RWPE2 (cell line): ENCODE data around the gene HDAC1.

ENCODE experiments used
- ATAC-seq: fragments of 200-7000 bp; cut with Tn5 transposase; 3 replicates; pipeline ENCODE4 v1.9.1; 2021; ENCODE audit warnings: low read depth
- DNase-seq: peaks from one replicate; pipeline ENCODE4 v3.0.0-alpha.2; 2020; ENCODE audit warnings: low spot score
- H3K27ac ChIP-seq: fragments of 450-650 bp; 2 replicates; pipeline ENCODE4 v1.5.1; 2017; ENCODE audit warnings: mild to moderate bottlenecking; ENCODE audit not compliant: poor library complexity, severe bottlenecking
- H3K27me3 ChIP-seq: fragments of 250-450 bp; sonication (Bioruptor Pico); 2 replicates; pipeline ENCODE4 v1.5.1; 2021; ENCODE audit warnings: mild to moderate bottlenecking, moderate library complexity; ENCODE audit not compliant: insufficient read depth, poor library complexity, severe bottlenecking
- H3K36me3 ChIP-seq: fragments of 250-450 bp; sonication (Bioruptor Pico); 2 replicates; pipeline ENCODE4 v1.5.1; 2020; ENCODE audit warnings: low read depth, mild to moderate bottlenecking, moderate library complexity
- H3K4me1 ChIP-seq: fragments of 250-450 bp; sonication (Bioruptor Pico); 2 replicates; pipeline ENCODE4 v1.5.1; 2021; ENCODE audit warnings: mild to moderate bottlenecking, moderate library complexity; ENCODE audit not compliant: insufficient read depth, poor library complexity, severe bottlenecking
- H3K4me3 ChIP-seq: fragments of 250-450 bp; sonication (Bioruptor Pico); 2 replicates; pipeline ENCODE4 v1.5.1; 2021; ENCODE audit warnings: mild to moderate bottlenecking, moderate library complexity; ENCODE audit not compliant: severe bottlenecking
- H3K9me3 ChIP-seq: fragments of 250-450 bp; sonication (Bioruptor Pico); 2 replicates; pipeline ENCODE4 v1.5.1; 2021; ENCODE audit warnings: mild to moderate bottlenecking, moderate library complexity; ENCODE audit not compliant: severe bottlenecking
- TF ChIP-seq, protein P1 (sequence below): fragments of 450-650 bp; IDR thresholded peaks from one replicate; pipeline ENCODE4 v1.5.1; 2017; ENCODE audit warnings: mild to moderate bottlenecking, moderate library complexity; ENCODE audit not compliant: poor library complexity, severe bottlenecking

HDAC1 gene

DNA sequence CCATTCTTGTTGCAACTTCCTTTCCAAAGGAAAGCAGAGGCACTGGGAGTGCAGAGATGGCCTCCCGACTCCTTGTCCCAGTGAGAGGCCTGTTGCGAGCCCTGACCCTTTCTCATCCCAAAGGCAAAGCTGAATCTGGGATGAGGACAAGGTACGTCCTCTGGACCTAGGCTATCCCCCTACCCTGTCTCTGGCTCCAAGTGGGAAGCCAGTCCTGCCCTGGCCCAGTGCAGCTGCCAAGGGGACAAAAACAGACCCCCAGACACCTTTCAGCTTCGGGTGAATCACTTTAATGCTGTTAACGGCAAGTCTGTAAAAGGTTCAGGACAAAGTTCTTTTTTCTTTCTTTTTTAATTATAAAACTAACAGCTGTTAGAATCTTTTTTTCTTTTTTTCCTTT is 73.0 kb downstream of the HDAC1 start:
- Histone ChIP-seq H3K9me3 (no peaks in the 10 kb centered on the region), H3K4me3 (no peak overlapping the region), H3K27ac (no peak overlapping the region), H3K36me3 (peaks cover 14% of the 10 kb centered on the region; the same call in 1 of the 2 replicates), H3K4me1 (no peaks in the 10 kb centered on the region), H3K27me3 (no peaks in the 10 kb centered on the region)
- ATAC-seq (no peak), DNase-seq (no peak)
- TF ChIP-seq, protein P1, sequence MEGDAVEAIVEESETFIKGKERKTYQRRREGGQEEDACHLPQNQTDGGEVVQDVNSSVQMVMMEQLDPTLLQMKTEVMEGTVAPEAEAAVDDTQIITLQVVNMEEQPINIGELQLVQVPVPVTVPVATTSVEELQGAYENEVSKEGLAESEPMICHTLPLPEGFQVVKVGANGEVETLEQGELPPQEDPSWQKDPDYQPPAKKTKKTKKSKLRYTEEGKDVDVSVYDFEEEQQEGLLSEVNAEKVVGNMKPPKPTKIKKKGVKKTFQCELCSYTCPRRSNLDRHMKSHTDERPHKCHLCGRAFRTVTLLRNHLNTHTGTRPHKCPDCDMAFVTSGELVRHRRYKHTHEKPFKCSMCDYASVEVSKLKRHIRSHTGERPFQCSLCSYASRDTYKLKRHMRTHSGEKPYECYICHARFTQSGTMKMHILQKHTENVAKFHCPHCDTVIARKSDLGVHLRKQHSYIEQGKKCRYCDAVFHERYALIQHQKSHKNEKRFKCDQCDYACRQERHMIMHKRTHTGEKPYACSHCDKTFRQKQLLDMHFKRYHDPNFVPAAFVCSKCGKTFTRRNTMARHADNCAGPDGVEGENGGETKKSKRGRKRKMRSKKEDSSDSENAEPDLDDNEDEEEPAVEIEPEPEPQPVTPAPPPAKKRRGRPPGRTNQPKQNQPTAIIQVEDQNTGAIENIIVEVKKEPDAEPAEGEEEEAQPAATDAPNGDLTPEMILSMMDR: no peak

DNA sequence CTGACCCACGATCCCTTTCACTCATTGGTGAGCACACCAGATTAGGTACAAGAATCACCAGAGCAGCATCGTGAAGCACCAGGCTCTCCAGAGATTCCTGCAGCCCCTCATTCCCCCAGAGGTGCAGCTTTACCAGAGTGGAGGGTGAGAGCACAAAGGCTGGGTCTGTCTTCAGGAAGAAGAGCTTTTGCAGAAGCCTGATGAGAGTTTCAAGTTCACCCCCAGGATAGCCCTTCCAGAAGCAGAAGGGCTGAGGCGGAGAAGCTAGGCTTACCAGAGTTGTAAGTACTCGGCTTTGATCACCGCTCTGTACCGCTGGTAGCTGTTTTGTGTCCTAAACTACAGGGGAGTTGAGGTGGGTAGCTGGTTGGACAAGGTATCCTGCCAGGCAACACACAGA is 73.6 kb downstream of the HDAC1 start:
- Histone ChIP-seq H3K9me3 (no peaks in the 10 kb centered on the region), H3K27ac (no peak overlapping the region), H3K4me1 (no peaks in the 10 kb centered on the region), H3K4me3 (no peak overlapping the region), H3K36me3 (peaks cover 14% of the 10 kb centered on the region; the same call in 1 of the 2 replicates), H3K27me3 (no peaks in the 10 kb centered on the region)
- ATAC-seq: no peak
- DNase-seq: no peak
- TF ChIP-seq, protein P1: no peak

DNA sequence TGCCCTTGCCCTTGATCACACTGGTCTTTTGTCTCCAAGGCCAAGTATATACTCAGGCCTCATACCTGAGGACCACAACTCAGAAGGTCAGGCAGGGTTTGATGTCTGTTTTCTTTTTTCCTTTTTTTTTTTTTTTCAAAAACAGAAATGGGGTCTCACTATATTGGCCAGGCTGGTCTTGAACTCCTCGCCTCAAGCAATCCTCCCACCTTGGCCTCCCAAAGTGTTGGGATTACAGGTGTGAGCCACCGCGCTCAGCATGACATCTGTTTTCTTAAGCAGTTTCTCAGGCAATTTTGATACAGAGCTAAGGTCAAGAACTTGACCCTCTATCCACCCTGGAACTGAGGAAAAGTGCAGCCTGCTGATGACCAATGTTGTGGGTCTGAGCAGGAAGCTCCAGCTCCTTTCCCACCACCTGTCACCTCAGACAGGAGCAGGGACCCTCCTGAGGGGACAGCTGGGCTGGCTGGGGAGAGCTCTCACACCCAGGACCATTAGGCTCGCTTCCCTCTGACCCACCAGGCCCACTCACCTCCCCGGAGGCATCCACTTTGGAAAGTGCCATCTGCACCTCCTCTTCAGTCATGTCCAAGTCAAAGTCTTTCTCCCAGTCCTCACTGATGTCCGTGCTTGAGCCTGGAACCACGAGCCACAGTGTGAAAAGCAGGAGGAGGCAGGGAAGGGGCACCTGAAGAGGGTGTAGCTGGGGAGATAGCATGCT is 76.2 kb downstream of the HDAC1 start:
- no peak for ATAC-seq
- H3K27me3 ChIP-seq: no peaks in the 10 kb centered on the region
- H3K4me1 ChIP-seq: no peaks in the 10 kb centered on the region
- peaks cover 25% of the 10 kb centered on the region for H3K36me3 ChIP-seq
- DNase-seq: no peak
- no peaks in the 10 kb centered on the region for H3K9me3 ChIP-seq
- H3K27ac ChIP-seq: no peak overlapping the region
- TF ChIP-seq, protein P1: no peak
- no peak overlapping the region for H3K4me3 ChIP-seq

DNA sequence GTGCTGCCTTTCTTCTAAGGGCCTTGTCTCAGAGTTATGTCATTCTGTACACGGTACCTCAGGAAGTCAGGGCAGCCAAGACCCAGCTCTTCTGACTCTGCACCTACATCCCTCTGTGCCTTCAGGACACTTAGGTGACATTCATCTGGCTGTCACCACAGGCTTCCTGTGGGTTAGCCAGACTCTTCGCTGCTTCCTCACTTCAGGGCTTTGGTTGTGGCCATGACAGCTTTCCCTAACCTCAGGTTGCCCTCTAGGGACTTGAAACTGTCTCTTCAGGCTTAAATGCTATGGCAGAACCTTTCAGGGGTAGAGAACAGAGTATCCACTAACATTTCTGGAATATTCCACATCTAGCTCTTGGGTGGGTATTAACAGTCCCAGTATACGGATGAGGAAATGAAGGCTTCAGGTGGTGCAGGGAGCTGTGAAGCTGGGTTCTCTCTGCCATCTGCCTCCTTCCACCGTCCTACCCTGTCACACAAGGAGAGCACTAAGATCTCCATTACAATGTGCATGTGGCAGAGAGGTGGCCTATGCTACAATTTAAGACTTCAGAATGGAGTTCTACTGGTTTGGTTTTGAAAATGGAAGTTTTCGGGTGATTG is 80.4 kb downstream of the HDAC1 start:
- H3K4me3 ChIP-seq: no peak overlapping the region
- no peaks in the 10 kb centered on the region for H3K4me1 ChIP-seq
- ATAC-seq (no peak), DNase-seq (no peak)
- H3K36me3 ChIP-seq: peaks cover 46% of the 10 kb centered on the region
- H3K27me3 ChIP-seq: no peaks in the 10 kb centered on the region
- H3K27ac ChIP-seq: no peak overlapping the region
- H3K9me3 ChIP-seq: no peaks in the 10 kb centered on the region
- TF ChIP-seq, protein P1: no peak
